ENCODE measurements around the gene TNNC2. TPM values are rescaled to one million over a fixed set of nuclear protein-coding genes. Genes with fewer than 3 reads are reported as not detected.

Gene TNNC2
- total RNA-seq, 1 donor from 2014 or later: 1.2 TPM

DNA sequence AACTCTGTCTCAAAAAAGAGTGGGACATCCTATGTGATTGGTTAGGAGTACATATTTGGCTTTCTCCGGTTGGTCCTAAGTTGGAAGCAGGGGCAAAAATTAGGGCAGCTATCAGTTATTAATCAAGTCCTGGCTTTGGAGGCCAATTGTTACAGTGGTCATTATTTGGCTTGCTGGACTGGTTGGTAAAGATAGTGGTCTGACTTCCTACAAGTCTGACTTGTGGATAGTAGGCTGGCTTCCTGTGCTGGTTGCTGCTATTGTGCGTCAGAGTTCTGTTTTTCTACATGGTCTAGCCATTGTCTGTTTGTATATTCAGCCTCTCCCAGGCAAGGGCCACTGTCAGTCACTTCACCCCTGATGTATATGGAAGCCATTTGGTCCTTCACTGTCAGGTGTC lies 23.1 kb upstream of the TNNC2 start:
- no peaks in the 10 kb centered on the region for H3K27me3 Mint-ChIP-seq (ENCODE audit: unreplicated experiment)
- H3K27ac Mint-ChIP-seq (ENCODE audit: unreplicated experiment): no peak overlapping the region
- no peak overlapping the region for H3K4me3 Mint-ChIP-seq (ENCODE audit: unreplicated experiment)
- H3K9me3 Mint-ChIP-seq (ENCODE audit: unreplicated experiment): no peaks in the 10 kb centered on the region
- no peak for DNase-seq (ENCODE audit: extremely low spot score, unreplicated experiment)
- H3K4me1 Mint-ChIP-seq (ENCODE audit: unreplicated experiment): peaks cover 5% of the 10 kb centered on the region
- TF ChIP-seq, protein P1, sequence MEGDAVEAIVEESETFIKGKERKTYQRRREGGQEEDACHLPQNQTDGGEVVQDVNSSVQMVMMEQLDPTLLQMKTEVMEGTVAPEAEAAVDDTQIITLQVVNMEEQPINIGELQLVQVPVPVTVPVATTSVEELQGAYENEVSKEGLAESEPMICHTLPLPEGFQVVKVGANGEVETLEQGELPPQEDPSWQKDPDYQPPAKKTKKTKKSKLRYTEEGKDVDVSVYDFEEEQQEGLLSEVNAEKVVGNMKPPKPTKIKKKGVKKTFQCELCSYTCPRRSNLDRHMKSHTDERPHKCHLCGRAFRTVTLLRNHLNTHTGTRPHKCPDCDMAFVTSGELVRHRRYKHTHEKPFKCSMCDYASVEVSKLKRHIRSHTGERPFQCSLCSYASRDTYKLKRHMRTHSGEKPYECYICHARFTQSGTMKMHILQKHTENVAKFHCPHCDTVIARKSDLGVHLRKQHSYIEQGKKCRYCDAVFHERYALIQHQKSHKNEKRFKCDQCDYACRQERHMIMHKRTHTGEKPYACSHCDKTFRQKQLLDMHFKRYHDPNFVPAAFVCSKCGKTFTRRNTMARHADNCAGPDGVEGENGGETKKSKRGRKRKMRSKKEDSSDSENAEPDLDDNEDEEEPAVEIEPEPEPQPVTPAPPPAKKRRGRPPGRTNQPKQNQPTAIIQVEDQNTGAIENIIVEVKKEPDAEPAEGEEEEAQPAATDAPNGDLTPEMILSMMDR (IDR thresholded peaks at IDR 0.05): no peak
- H3K36me3 Mint-ChIP-seq (ENCODE audit: unreplicated experiment): peaks cover 16% of the 10 kb centered on the region

DNA sequence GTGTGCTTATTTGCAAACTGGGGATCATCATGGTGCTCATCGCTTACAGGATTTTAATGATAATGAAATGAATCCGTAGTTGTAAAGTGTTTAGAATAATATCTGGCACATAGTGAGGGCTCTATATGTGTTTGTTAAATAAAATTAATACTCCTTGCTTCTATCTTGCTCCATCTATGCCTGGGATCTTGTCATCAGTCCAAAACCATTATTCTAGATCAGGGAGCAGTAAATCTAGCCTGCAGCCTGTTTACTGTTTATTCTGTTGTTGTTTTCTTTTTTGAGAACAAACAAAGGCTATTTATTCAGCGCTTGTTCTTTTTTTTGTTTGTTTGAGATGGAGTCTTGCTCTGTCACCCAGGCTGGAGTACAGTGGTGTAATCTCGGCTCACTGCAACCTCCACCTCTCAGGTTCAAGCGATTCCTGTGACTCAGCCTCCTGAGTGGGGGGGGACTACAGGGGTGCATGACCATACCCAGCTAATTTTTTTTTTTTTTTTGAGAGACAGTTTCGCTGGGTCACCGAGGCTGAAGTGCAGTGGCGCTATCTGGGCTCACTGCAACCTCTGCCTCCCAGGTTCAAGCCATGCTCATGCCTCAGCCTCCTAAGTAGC lies 22.0 kb upstream of the TNNC2 start:
- Mint-ChIP-seq H3K27me3 (ENCODE audit: unreplicated experiment) (no peaks in the 10 kb centered on the region), H3K9me3 (ENCODE audit: unreplicated experiment) (no peaks in the 10 kb centered on the region), H3K27ac (ENCODE audit: unreplicated experiment) (no peak overlapping the region), H3K36me3 (ENCODE audit: unreplicated experiment) (peaks cover 20% of the 10 kb centered on the region), H3K4me1 (ENCODE audit: unreplicated experiment) (no peaks in the 10 kb centered on the region), H3K4me3 (ENCODE audit: unreplicated experiment) (no peak overlapping the region)
- no peak for DNase-seq (ENCODE audit: extremely low spot score, unreplicated experiment)
- TF ChIP-seq, protein P1 (IDR thresholded peaks at IDR 0.05): no peak

DNA sequence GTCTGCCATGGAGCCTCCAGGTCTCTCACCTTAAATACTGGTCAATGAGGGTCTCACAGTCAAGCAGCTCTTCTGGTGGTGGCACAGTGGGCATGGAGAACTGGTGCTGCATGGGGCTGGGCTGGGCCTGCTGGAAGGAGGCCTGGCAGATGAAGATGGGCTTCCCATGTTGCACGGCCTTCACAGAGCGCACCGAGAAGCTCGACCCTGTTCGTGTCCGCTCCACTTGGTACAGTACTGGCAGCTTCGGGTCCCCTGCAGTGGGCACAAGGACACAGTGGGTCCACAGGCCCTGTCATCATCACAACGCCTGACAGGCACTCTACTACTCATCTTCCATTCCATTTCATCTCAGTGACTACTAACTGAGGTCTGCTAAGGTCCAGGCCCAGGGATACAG lies 21.3 kb upstream of the TNNC2 start:
- no peak for DNase-seq (ENCODE audit: extremely low spot score, unreplicated experiment)
- H3K4me1 Mint-ChIP-seq (ENCODE audit: unreplicated experiment): no peaks in the 10 kb centered on the region
- H3K27ac Mint-ChIP-seq (ENCODE audit: unreplicated experiment): no peak overlapping the region
- no peak overlapping the region for H3K4me3 Mint-ChIP-seq (ENCODE audit: unreplicated experiment)
- TF ChIP-seq, protein P1 (IDR thresholded peaks at IDR 0.05): no peak
- H3K36me3 Mint-ChIP-seq (ENCODE audit: unreplicated experiment): peaks cover 22% of the 10 kb centered on the region
- H3K9me3 Mint-ChIP-seq (ENCODE audit: unreplicated experiment): no peaks in the 10 kb centered on the region
- H3K27me3 Mint-ChIP-seq (ENCODE audit: unreplicated experiment): no peaks in the 10 kb centered on the region

DNA sequence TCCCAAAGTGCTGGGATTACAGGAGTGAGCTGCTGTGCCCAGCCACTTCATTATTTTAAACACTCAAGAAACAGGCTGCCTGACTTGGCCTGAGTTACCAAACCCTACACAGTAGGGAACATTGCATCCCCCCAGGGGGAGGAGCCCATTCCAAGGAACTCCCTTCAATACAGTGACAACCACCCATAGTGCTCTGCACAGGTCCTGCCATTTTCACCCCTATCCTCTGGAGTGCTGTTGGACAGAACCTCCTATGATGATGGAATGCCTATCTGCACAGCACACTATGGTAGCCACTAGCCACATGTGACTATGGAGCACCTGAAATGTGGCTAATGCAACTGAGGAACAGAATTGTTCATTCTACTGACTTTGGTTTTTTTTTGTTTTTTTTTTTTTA lies 18.3 kb upstream of the TNNC2 start:
- DNase-seq (ENCODE audit: extremely low spot score, unreplicated experiment): no peak
- TF ChIP-seq, protein P1 (IDR thresholded peaks at IDR 0.05): no peak
- Mint-ChIP-seq H3K9me3 (ENCODE audit: unreplicated experiment) (no peaks in the 10 kb centered on the region), H3K4me1 (ENCODE audit: unreplicated experiment) (peaks cover 1% of the 10 kb centered on the region), H3K36me3 (ENCODE audit: unreplicated experiment) (peaks cover 28% of the 10 kb centered on the region), H3K27me3 (ENCODE audit: unreplicated experiment) (no peaks in the 10 kb centered on the region), H3K27ac (ENCODE audit: unreplicated experiment) (no peak overlapping the region), H3K4me3 (ENCODE audit: unreplicated experiment) (no peak overlapping the region)

DNA sequence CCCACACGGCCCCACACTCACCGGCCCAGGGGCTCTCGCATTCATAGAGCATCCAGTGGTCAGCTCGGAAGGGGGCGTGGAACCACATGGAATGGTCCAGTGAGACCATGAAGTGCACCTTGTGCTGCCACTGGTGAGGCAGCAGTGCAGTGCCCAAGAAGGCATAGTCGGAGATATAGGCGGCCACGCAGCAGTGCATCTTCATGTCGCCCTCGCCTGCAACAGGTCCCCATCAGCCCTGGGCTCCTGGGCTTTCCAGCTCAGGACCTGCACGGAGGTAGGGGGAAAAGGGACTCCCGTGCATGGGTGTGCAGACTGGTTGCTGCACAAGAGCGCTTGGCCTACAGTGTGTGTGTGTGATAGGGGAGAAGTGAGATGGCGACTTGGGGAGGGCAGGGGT lies 16.4 kb upstream of the TNNC2 start:
- TF ChIP-seq, protein P1 (IDR thresholded peaks at IDR 0.05): no peak
- H3K4me3 Mint-ChIP-seq (ENCODE audit: unreplicated experiment): no peak overlapping the region
- H3K36me3 Mint-ChIP-seq (ENCODE audit: unreplicated experiment): peaks cover 24% of the 10 kb centered on the region
- no peaks in the 10 kb centered on the region for H3K9me3 Mint-ChIP-seq (ENCODE audit: unreplicated experiment)
- H3K27me3 Mint-ChIP-seq (ENCODE audit: unreplicated experiment): no peaks in the 10 kb centered on the region
- peaks cover 1% of the 10 kb centered on the region for H3K4me1 Mint-ChIP-seq (ENCODE audit: unreplicated experiment)
- H3K27ac Mint-ChIP-seq (ENCODE audit: unreplicated experiment): no peak overlapping the region
- DNase-seq (ENCODE audit: extremely low spot score, unreplicated experiment): no peak

Measured in osteocyte (in vitro differentiated cells).